Measurements from ENCODE around the gene TGM3.

- TF ChIP-seq, protein P1, sequence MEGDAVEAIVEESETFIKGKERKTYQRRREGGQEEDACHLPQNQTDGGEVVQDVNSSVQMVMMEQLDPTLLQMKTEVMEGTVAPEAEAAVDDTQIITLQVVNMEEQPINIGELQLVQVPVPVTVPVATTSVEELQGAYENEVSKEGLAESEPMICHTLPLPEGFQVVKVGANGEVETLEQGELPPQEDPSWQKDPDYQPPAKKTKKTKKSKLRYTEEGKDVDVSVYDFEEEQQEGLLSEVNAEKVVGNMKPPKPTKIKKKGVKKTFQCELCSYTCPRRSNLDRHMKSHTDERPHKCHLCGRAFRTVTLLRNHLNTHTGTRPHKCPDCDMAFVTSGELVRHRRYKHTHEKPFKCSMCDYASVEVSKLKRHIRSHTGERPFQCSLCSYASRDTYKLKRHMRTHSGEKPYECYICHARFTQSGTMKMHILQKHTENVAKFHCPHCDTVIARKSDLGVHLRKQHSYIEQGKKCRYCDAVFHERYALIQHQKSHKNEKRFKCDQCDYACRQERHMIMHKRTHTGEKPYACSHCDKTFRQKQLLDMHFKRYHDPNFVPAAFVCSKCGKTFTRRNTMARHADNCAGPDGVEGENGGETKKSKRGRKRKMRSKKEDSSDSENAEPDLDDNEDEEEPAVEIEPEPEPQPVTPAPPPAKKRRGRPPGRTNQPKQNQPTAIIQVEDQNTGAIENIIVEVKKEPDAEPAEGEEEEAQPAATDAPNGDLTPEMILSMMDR (IDR thresholded peaks at IDR 0.05) = no peak
- no peak for TF ChIP-seq POLR2A (IDR thresholded peaks at IDR 0.05)
Observed at GRCh38 chr20:2312876-2313275, 17.1 kb downstream of the TGM3 start.

All from lower leg skin (tissue), 3 donors.